PC-3 (cell line): ENCODE results near the gene HARS2. TPM values are rescaled to one million over a fixed set of nuclear protein-coding genes. Genes with fewer than 3 reads are reported as not detected.

Experiments used
- ATAC-seq: fragments of 200-7000 bp; cut with Tn5 transposase; 2 replicates; pipeline ENCODE4 v1.9.1; 2020; ENCODE audit warnings: mild to moderate bottlenecking, moderate library complexity
- BruUV-seq: library from RNA; stranded (reverse); fragments of 400-500 nt; replicated peaks from 2 replicates; lab custom pipeline; 2021; lab: Mats Ljungman, UMichigan
- CTCF ChIA-PET: fragments of 300-600 bp; sonication (Branson Sonifier 250); formaldehyde crosslinking; loops from one replicate; lab custom pipeline; 2022; ENCODE audit warnings: antibody characterized with exemption; lab: Charles Lee
- POLR2A ChIA-PET: fragments of 300-600 bp; sonication (Branson Sonifier 250); formaldehyde crosslinking; loops from one replicate; lab custom pipeline; 2022; ENCODE audit warnings: antibody characterized with exemption; ENCODE audit not compliant: unreplicated experiment; lab: Charles Lee
- DNase-seq: peaks from one replicate; pipeline ENCODE4 v3.0.0-alpha.2; 2015
- H2AFZ ChIP-seq: fragments of 300-600 bp; sonication (generic); 2 replicates; pipeline ENCODE4 v1.6.0; 2016; ENCODE audit warnings: antibody characterized with exemption, low read length
- H3F3A ChIP-seq: fragments of 300-600 bp; sonication (generic); one replicate; pipeline ENCODE4 v1.6.0; 2017; ENCODE audit warnings: antibody characterized with exemption, low read length, control low read depth, mild to moderate bottlenecking; ENCODE audit not compliant: unreplicated experiment
- H3K27ac ChIP-seq: fragments of 300-600 bp; sonication (generic); 2 replicates; pipeline ENCODE4 v1.5.1; 2016; ENCODE audit warnings: mild to moderate bottlenecking, low read length
- H3K27me3 ChIP-seq: fragments of 300-600 bp; sonication (generic); 2 replicates; pipeline ENCODE4 v1.6.1; 2016; ENCODE audit warnings: low read length, mixed read lengths
- H3K36me3 ChIP-seq: fragments of 300-600 bp; sonication (generic); 2 replicates; pipeline ENCODE4 v1.6.1; 2016; ENCODE audit warnings: low read depth, mixed run types, low read length, mixed read lengths
- H3K4me1 ChIP-seq: fragments of 300-600 bp; sonication (generic); 2 replicates; pipeline ENCODE4 v1.5.1; 2016; ENCODE audit warnings: low read length; ENCODE audit not compliant: insufficient read depth
- H3K4me2 ChIP-seq: fragments of 300-600 bp; sonication (generic); 2 replicates; pipeline ENCODE4 v1.6.0; 2016; ENCODE audit warnings: low read length
- H3K4me3 ChIP-seq: fragments of 300-600 bp; sonication (generic); 2 replicates; pipeline ENCODE4 v1.5.1; 2016; ENCODE audit warnings: mild to moderate bottlenecking, low read length, mixed read lengths
- H3K79me2 ChIP-seq: fragments of 300-600 bp; sonication (generic); 2 replicates; pipeline ENCODE4 v1.6.1; 2017; ENCODE audit warnings: low read length, mixed read lengths
- H3K9ac ChIP-seq: fragments of 300-600 bp; sonication (generic); 2 replicates; pipeline ENCODE4 v1.6.0; 2016; ENCODE audit warnings: mild to moderate bottlenecking, low read length
- H3K9me2 ChIP-seq: fragments of 300-600 bp; sonication (generic); replicated peaks from 2 replicates; pipeline ENCODE4 v1.6.1; 2016; ENCODE audit warnings: mixed run types, low read length, mixed read lengths
- H3K9me3 ChIP-seq: fragments of 300-600 bp; sonication (generic); 2 replicates; pipeline ENCODE4 v1.6.1; 2016; ENCODE audit warnings: low read length, mixed read lengths
- H4K20me1 ChIP-seq: fragments of 300-600 bp; sonication (generic); 2 replicates; pipeline ENCODE4 v1.6.1; 2016; ENCODE audit warnings: low read length, mixed read lengths
- CTCF ChIP-seq: fragments of 300-600 bp; sonication (generic); conservative IDR thresholded peaks from 2 replicates; pipeline ENCODE4 v1.5.1; 2017; ENCODE audit warnings: antibody characterized with exemption, low read depth, mild to moderate bottlenecking, low read length
- EZH2 ChIP-seq: fragments of 300-600 bp; sonication (generic); IDR thresholded peaks from one replicate; pipeline ENCODE4 v1.6.1; 2017; ENCODE audit warnings: antibody characterized with exemption, mild to moderate bottlenecking, low read length; ENCODE audit not compliant: unreplicated experiment
- EZH2phosphoT487 ChIP-seq: fragments of 300-600 bp; sonication (generic); IDR thresholded peaks from 2 replicates; pipeline ENCODE4 v1.6.1; 2018; ENCODE audit warnings: mild to moderate bottlenecking, antibody characterized with exemption, low read length, borderline replicate concordance
- intact Hi-C: fragments of 100-400 bp; cut with micrococcal nuclease; formaldehyde crosslinking; loops from 2 replicates; pipeline ENCODE4 v1.9.0; 2023
- total RNA-seq: library from RNA; depleted of rRNA; stranded (reverse); fragments of >200 nt; gene quantifications from 2 replicates; pipeline ENCODE4 v1.2.3, GENCODE V29; 2014

The HARS2 gene
- total RNA-seq, 1 experiment from 2014 or later: 23.3 TPM

GRCh38 chr5:140671472-140672125, 19.7 kb upstream of the HARS2 start:
- H2AFZ ChIP-seq: no peak overlapping the region
- H3K9me2 ChIP-seq: no peaks in the 10 kb centered on the region
- H4K20me1 ChIP-seq: peaks cover 3% of the 10 kb centered on the region; the same call in 1 of the 2 replicates
- peaks cover 2% of the 10 kb centered on the region for H3K4me1 ChIP-seq
- BruUV-seq: no TSS peak
- H3K4me3 ChIP-seq: no peak overlapping the region
- TF ChIP-seq CTCF (no peak), EZH2phosphoT487 (no peak), EZH2 (no peak)
- intact Hi-C loops: no loop called here
- H3K36me3 ChIP-seq: peaks cover 26% of the 10 kb centered on the region
- H3F3A ChIP-seq: no peaks in the 10 kb centered on the region
- H3K4me2 ChIP-seq: no peak overlapping the region
- peak; percentile 19 for ATAC-seq
- no peak overlapping the region for H3K27ac ChIP-seq
- H3K27me3 ChIP-seq: no peaks in the 10 kb centered on the region
- no peak for DNase-seq
- H3K79me2 ChIP-seq: peaks cover 16% of the 10 kb centered on the region
- ChIA-PET CTCF (no interaction called here), POLR2A (no interaction called here)
- no peak overlapping the region for H3K9ac ChIP-seq
- H3K9me3 ChIP-seq: no peaks in the 10 kb centered on the region

DNA sequence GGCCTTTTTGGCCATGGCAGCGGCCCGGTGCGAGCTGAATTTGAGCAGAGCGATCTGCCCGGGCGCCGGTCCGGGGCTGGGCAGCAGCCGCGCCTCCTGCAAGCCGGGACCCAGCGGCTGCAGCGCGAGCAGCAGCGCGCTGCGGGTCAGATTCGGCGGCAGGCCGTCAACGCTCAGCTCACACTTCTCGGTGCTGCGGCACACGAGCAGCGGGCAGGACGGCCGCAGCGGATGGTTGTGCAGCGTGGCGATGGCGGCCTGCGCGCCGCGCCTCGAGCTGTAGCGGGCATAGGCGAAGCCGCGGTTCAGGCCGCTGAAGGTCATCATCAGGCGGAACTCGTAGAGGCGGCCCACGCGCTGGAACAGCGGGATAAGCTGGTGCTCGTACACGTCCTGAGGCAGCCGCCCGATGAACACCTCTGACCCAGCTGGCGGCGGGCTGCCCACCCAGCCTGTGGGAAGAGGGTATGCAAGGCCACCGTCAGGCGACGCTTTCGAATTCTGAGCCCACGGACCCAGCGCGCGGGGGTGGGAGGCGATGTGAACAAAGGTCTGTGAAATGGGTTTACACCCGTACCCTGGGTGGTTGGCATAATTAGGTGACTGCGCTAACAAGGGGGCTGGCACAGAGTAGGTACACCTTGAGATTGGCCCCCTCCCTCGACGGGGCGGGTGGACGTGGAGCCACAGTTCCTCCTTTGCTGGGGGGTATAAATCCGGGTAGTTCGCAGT, 18.6 kb upstream of the HARS2 start:
- no peaks in the 10 kb centered on the region for H3F3A ChIP-seq
- H3K9me3 ChIP-seq: no peaks in the 10 kb centered on the region
- CTCF ChIA-PET: no interaction called here
- H3K27ac ChIP-seq: no peak overlapping the region
- POLR2A ChIA-PET: no interaction called here
- H3K4me1 ChIP-seq: no peaks in the 10 kb centered on the region
- H3K9me2 ChIP-seq: no peaks in the 10 kb centered on the region
- no peak overlapping the region for H3K4me2 ChIP-seq
- H3K27me3 ChIP-seq: no peaks in the 10 kb centered on the region
- H3K9ac ChIP-seq: no peak overlapping the region
- H3K79me2 ChIP-seq: peaks cover 6% of the 10 kb centered on the region
- H4K20me1 ChIP-seq: no peaks in the 10 kb centered on the region; the same call in 1 of the 2 replicates
- intact Hi-C loops: no loop called here
- H3K4me3 ChIP-seq: no peak overlapping the region
- TF ChIP-seq EZH2 (no peak), CTCF (no peak), EZH2phosphoT487 (no peak)
- peaks cover 24% of the 10 kb centered on the region for H3K36me3 ChIP-seq
- ATAC-seq (0 out of 2 replicates have a peak, but pooled peaks have one; percentile 7), DNase-seq (no peak)
- no TSS peak for BruUV-seq
- H2AFZ ChIP-seq: no peak overlapping the region
